ENCODE data around the gene VWF.

Gene VWF

GRCh38 chr12:5946388-5946787 lies 178.1 kb downstream of the VWF start:
- Histone ChIP-seq H3K27me3 (ENCODE audit: insufficient read depth, insufficient read length) (peaks cover 63% of the 10 kb centered on the region), H3K9me3 (ENCODE audit: insufficient read depth, low read length) (peaks cover 6% of the 10 kb centered on the region; the same call in 1 of the 2 replicates), H3K4me1 (ENCODE audit: insufficient read depth, insufficient read length) (peaks cover 14% of the 10 kb centered on the region), H3K4me3 (ENCODE audit: insufficient read length, low read depth) (no peak overlapping the region), H3K36me3 (ENCODE audit: insufficient read depth, insufficient read length, low read length) (no peaks in the 10 kb centered on the region), H3K9ac (ENCODE audit: insufficient read length, low read depth) (no peak overlapping the region)
- no peak for DNase-seq (ENCODE audit: low read depth, low spot score)
- no peak for TF ChIP-seq YY1 (IDR thresholded peaks at IDR 0.05; ENCODE audit: insufficient read depth, insufficient read length)
- TF ChIP-seq ZNF274 (IDR thresholded peaks at IDR 0.05; ENCODE audit: low read depth, low read length) = no peak
- TF ChIP-seq SUZ12 (IDR thresholded peaks at IDR 0.05; ENCODE audit: extremely low read depth, insufficient read depth, insufficient read length) = no peak

GRCh38 chr12:5945071-5946008 lies 179.1 kb downstream of the VWF start, which contains the start of gene ANO2:
ANO2 (minus strand) TSS chr12:5945259; CDS start chr12:5945217, 42 bp downstream.
- H3K4me1 ChIP-seq (ENCODE audit: insufficient read depth, insufficient read length) = peaks cover 14% of the 10 kb centered on the region
- H3K4me3 ChIP-seq (ENCODE audit: insufficient read length, low read depth) = peak within 1 kb of the TSS; percentile 81
- peaks cover 58% of the 10 kb centered on the region for H3K27me3 ChIP-seq (ENCODE audit: insufficient read depth, insufficient read length)
- TF ChIP-seq SUZ12 (IDR thresholded peaks at IDR 0.05; ENCODE audit: extremely low read depth, insufficient read depth, insufficient read length) (peak; percentile 31), YY1 (IDR thresholded peaks at IDR 0.05; ENCODE audit: insufficient read depth, insufficient read length) (no peak)
- peak; percentile 88 for DNase-seq (ENCODE audit: low read depth, low spot score)
- no peaks in the 10 kb centered on the region for H3K36me3 ChIP-seq (ENCODE audit: insufficient read depth, insufficient read length, low read length)
- H3K9ac ChIP-seq (ENCODE audit: insufficient read length, low read depth) = peak within 1 kb of the TSS; percentile 85
- H3K9me3 ChIP-seq (ENCODE audit: insufficient read depth, low read length) = peaks cover 6% of the 10 kb centered on the region; the same call in 1 of the 2 replicates

- H3K27me3 ChIP-seq (ENCODE audit: insufficient read depth, insufficient read length) = peaks cover 58% of the 10 kb centered on the region
- TF ChIP-seq SUZ12 (IDR thresholded peaks at IDR 0.05; ENCODE audit: extremely low read depth, insufficient read depth, insufficient read length) = peak; percentile 20
- TF ChIP-seq YY1 (IDR thresholded peaks at IDR 0.05; ENCODE audit: insufficient read depth, insufficient read length) = no peak
- H3K4me3 ChIP-seq (ENCODE audit: insufficient read length, low read depth) = peak overlapping the region; percentile 81
- peaks cover 6% of the 10 kb centered on the region; the same call in 1 of the 2 replicates for H3K9me3 ChIP-seq (ENCODE audit: insufficient read depth, low read length)
- peaks cover 14% of the 10 kb centered on the region for H3K4me1 ChIP-seq (ENCODE audit: insufficient read depth, insufficient read length)
- H3K36me3 ChIP-seq (ENCODE audit: insufficient read depth, insufficient read length, low read length) = no peaks in the 10 kb centered on the region
- no peak for DNase-seq (ENCODE audit: low read depth, low spot score)
- peak overlapping the region; percentile 85 for H3K9ac ChIP-seq (ENCODE audit: insufficient read length, low read depth)
These were observed 179.8 kb downstream of the VWF start for GRCh38 chr12:5944688-5945070.

- H3K36me3 ChIP-seq (ENCODE audit: insufficient read depth, insufficient read length, low read length) = no peaks in the 10 kb centered on the region
- peak overlapping the region; percentile 81 for H3K4me3 ChIP-seq (ENCODE audit: insufficient read length, low read depth)
- no peak for TF ChIP-seq ZNF274 (IDR thresholded peaks at IDR 0.05; ENCODE audit: low read depth, low read length)
- no peak for TF ChIP-seq YY1 (IDR thresholded peaks at IDR 0.05; ENCODE audit: insufficient read depth, insufficient read length)
- no peak for TF ChIP-seq SUZ12 (IDR thresholded peaks at IDR 0.05; ENCODE audit: extremely low read depth, insufficient read depth, insufficient read length)
- DNase-seq (ENCODE audit: low read depth, low spot score) = no peak
- H3K4me1 ChIP-seq (ENCODE audit: insufficient read depth, insufficient read length) = peaks cover 13% of the 10 kb centered on the region
- H3K9me3 ChIP-seq (ENCODE audit: insufficient read depth, low read length) = peaks cover 6% of the 10 kb centered on the region; the same call in 1 of the 2 replicates
- peaks cover 57% of the 10 kb centered on the region for H3K27me3 ChIP-seq (ENCODE audit: insufficient read depth, insufficient read length)
- no peak overlapping the region for H3K9ac ChIP-seq (ENCODE audit: insufficient read length, low read depth)
These were observed 180.4 kb downstream of the VWF start for GRCh38 chr12:5944053-5944452.

GRCh38 chr12:5941907-5942306 lies 182.6 kb downstream of the VWF start:
- DNase-seq (ENCODE audit: low read depth, low spot score) = no peak
- peaks cover 5% of the 10 kb centered on the region for H3K4me1 ChIP-seq (ENCODE audit: insufficient read depth, insufficient read length)
- no peak overlapping the region for H3K9ac ChIP-seq (ENCODE audit: insufficient read length, low read depth)
- no peaks in the 10 kb centered on the region for H3K36me3 ChIP-seq (ENCODE audit: insufficient read depth, insufficient read length, low read length)
- H3K27me3 ChIP-seq (ENCODE audit: insufficient read depth, insufficient read length) = peaks cover 37% of the 10 kb centered on the region
- H3K9me3 ChIP-seq (ENCODE audit: insufficient read depth, low read length) = peaks cover 6% of the 10 kb centered on the region; the same call in 1 of the 2 replicates
- no peak for TF ChIP-seq ZNF274 (IDR thresholded peaks at IDR 0.05; ENCODE audit: low read depth, low read length)
- no peak for TF ChIP-seq SUZ12 (IDR thresholded peaks at IDR 0.05; ENCODE audit: extremely low read depth, insufficient read depth, insufficient read length)
- no peak for TF ChIP-seq YY1 (IDR thresholded peaks at IDR 0.05; ENCODE audit: insufficient read depth, insufficient read length)
- H3K4me3 ChIP-seq (ENCODE audit: insufficient read length, low read depth) = no peak overlapping the region

- Histone ChIP-seq H3K4me3 (ENCODE audit: insufficient read length, low read depth) (no peak overlapping the region), H3K9ac (ENCODE audit: insufficient read length, low read depth) (no peak overlapping the region), H3K36me3 (ENCODE audit: insufficient read depth, insufficient read length, low read length) (no peaks in the 10 kb centered on the region), H3K27me3 (ENCODE audit: insufficient read depth, insufficient read length) (peaks cover 9% of the 10 kb centered on the region), H3K9me3 (ENCODE audit: insufficient read depth, low read length) (peaks cover 3% of the 10 kb centered on the region; the same call in 1 of the 2 replicates), H3K4me1 (ENCODE audit: insufficient read depth, insufficient read length) (peaks cover 11% of the 10 kb centered on the region)
- no peak for DNase-seq (ENCODE audit: low read depth, low spot score)
- no peak for TF ChIP-seq SUZ12 (IDR thresholded peaks at IDR 0.05; ENCODE audit: extremely low read depth, insufficient read depth, insufficient read length)
These were observed 196.5 kb downstream of the VWF start for GRCh38 chr12:5927732-5928516.

GRCh38 chr12:5925646-5926045 lies 198.8 kb downstream of the VWF start:
- no peak overlapping the region for H3K9ac ChIP-seq (ENCODE audit: insufficient read length, low read depth)
- peaks cover 3% of the 10 kb centered on the region; the same call in 1 of the 2 replicates for H3K9me3 ChIP-seq (ENCODE audit: insufficient read depth, low read length)
- no peaks in the 10 kb centered on the region for H3K36me3 ChIP-seq (ENCODE audit: insufficient read depth, insufficient read length, low read length)
- DNase-seq (ENCODE audit: low read depth, low spot score) = no peak
- TF ChIP-seq ZNF274 (IDR thresholded peaks at IDR 0.05; ENCODE audit: low read depth, low read length) (no peak), SUZ12 (IDR thresholded peaks at IDR 0.05; ENCODE audit: extremely low read depth, insufficient read depth, insufficient read length) (no peak), YY1 (IDR thresholded peaks at IDR 0.05; ENCODE audit: insufficient read depth, insufficient read length) (no peak)
- peaks cover 22% of the 10 kb centered on the region for H3K4me1 ChIP-seq (ENCODE audit: insufficient read depth, insufficient read length)
- peaks cover 5% of the 10 kb centered on the region for H3K27me3 ChIP-seq (ENCODE audit: insufficient read depth, insufficient read length)
- H3K4me3 ChIP-seq (ENCODE audit: insufficient read length, low read depth) = no peak overlapping the region
